ENCODE measurements around the gene OSBPL7.

Gene OSBPL7

GRCh38 chr17:47789611-47790561 lies 31.7 kb downstream of the OSBPL7 start:
- TF ChIP-seq FOXP2 (optimal IDR thresholded peaks at IDR 0.05; ENCODE audit: borderline replicate concordance, extremely low read depth, extremely low read length, insufficient read depth): no peak
- TF ChIP-seq SIN3A (IDR thresholded peaks at IDR 0.05; ENCODE audit: borderline replicate concordance, insufficient read depth, low read length): no peak
- TF ChIP-seq, protein P1, sequence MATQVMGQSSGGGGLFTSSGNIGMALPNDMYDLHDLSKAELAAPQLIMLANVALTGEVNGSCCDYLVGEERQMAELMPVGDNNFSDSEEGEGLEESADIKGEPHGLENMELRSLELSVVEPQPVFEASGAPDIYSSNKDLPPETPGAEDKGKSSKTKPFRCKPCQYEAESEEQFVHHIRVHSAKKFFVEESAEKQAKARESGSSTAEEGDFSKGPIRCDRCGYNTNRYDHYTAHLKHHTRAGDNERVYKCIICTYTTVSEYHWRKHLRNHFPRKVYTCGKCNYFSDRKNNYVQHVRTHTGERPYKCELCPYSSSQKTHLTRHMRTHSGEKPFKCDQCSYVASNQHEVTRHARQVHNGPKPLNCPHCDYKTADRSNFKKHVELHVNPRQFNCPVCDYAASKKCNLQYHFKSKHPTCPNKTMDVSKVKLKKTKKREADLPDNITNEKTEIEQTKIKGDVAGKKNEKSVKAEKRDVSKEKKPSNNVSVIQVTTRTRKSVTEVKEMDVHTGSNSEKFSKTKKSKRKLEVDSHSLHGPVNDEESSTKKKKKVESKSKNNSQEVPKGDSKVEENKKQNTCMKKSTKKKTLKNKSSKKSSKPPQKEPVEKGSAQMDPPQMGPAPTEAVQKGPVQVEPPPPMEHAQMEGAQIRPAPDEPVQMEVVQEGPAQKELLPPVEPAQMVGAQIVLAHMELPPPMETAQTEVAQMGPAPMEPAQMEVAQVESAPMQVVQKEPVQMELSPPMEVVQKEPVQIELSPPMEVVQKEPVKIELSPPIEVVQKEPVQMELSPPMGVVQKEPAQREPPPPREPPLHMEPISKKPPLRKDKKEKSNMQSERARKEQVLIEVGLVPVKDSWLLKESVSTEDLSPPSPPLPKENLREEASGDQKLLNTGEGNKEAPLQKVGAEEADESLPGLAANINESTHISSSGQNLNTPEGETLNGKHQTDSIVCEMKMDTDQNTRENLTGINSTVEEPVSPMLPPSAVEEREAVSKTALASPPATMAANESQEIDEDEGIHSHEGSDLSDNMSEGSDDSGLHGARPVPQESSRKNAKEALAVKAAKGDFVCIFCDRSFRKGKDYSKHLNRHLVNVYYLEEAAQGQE (IDR thresholded peaks at IDR 0.05; ENCODE audit: insufficient read depth in 1 of 2, low read depth in 2 of 2, low read length in 2 of 2): no peak
- TF ChIP-seq TAF1 (IDR thresholded peaks at IDR 0.05; ENCODE audit: borderline replicate concordance, insufficient read depth, low read length): no peak
- no peak for TF ChIP-seq POLR2AphosphoS5 (IDR thresholded peaks at IDR 0.05; ENCODE audit: low read depth, low read length)

- no peak for TF ChIP-seq TAF1 (IDR thresholded peaks at IDR 0.05; ENCODE audit: borderline replicate concordance, insufficient read depth, low read length)
- TF ChIP-seq, protein P1 (IDR thresholded peaks at IDR 0.05; ENCODE audit: insufficient read depth in 1 of 2, low read depth in 2 of 2, low read length in 2 of 2): peak; percentile 94 to 100
- TF ChIP-seq SIN3A (IDR thresholded peaks at IDR 0.05; ENCODE audit: borderline replicate concordance, insufficient read depth, low read length): no peak
These were observed 36.0 kb downstream of the OSBPL7 start for GRCh38 chr17:47785538-47786123.

- TF ChIP-seq TAF1 (IDR thresholded peaks at IDR 0.05; ENCODE audit: borderline replicate concordance, insufficient read depth, low read length) (no peak), FOXP2 (optimal IDR thresholded peaks at IDR 0.05; ENCODE audit: borderline replicate concordance, extremely low read depth, extremely low read length, insufficient read depth) (no peak), SIN3A (IDR thresholded peaks at IDR 0.05; ENCODE audit: borderline replicate concordance, insufficient read depth, low read length) (no peak), POLR2AphosphoS5 (IDR thresholded peaks at IDR 0.05; ENCODE audit: low read depth, low read length) (no peak)
- TF ChIP-seq, protein P1 (IDR thresholded peaks at IDR 0.05; ENCODE audit: insufficient read depth in 1 of 2, low read depth in 2 of 2, low read length in 2 of 2): no peak
These were observed 40.2 kb downstream of the OSBPL7 start for GRCh38 chr17:47781397-47781796.

DNA sequence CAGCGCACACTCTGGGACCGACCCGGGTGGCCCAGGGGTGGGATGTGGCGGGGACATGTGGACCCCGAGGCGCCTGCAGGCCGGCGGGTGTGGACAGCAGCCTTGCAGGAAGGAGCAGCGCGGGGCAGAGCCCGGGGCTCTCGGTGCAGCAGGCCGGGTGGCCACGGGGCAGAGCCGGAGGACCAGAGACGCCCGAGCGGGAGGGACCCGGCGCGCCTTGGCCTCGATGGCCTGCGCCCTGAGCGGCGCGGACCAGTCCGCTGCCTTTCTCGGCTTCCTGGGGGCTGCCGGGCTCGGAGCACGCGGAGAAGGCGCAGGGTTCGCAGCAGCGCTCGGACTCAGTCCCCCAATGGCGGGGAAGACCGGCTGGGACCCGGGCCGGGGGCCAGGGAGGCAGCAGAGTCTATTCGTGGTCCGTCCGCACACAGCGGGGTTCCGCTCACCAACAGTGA lies 43.4 kb downstream of the OSBPL7 start:
- TF ChIP-seq SIN3A (IDR thresholded peaks at IDR 0.05; ENCODE audit: borderline replicate concordance, insufficient read depth, low read length) (no peak), POLR2AphosphoS5 (IDR thresholded peaks at IDR 0.05; ENCODE audit: low read depth, low read length) (no peak), TAF1 (IDR thresholded peaks at IDR 0.05; ENCODE audit: borderline replicate concordance, insufficient read depth, low read length) (no peak), FOXP2 (optimal IDR thresholded peaks at IDR 0.05; ENCODE audit: borderline replicate concordance, extremely low read depth, extremely low read length, insufficient read depth) (no peak)

- TF ChIP-seq TAF1 (IDR thresholded peaks at IDR 0.05; ENCODE audit: borderline replicate concordance, insufficient read depth, low read length): no peak
- TF ChIP-seq, protein P1 (IDR thresholded peaks at IDR 0.05; ENCODE audit: insufficient read depth in 1 of 2, low read depth in 2 of 2, low read length in 2 of 2): no peak
These were observed 45.0 kb downstream of the OSBPL7 start for GRCh38 chr17:47776330-47777197.
